ENCODE measurements around the gene ACSS3.

- TF ChIP-seq CTCF (IDR thresholded peaks at IDR 0.05), result no peak
- no peak for TF ChIP-seq EP300 (IDR thresholded peaks at IDR 0.05)
Measured at GRCh38 chr12:81105687-81106086, 27.8 kb downstream of the ACSS3 start.

All from stomach (tissue), 4 donors.